ENCODE data around the gene SLMAP.

GRCh38 chr3:57822686-57823085 lies 66.6 kb downstream of the SLMAP start:
- TF ChIP-seq EZH2phosphoT487 (conservative IDR thresholded peaks at IDR 0.05; ENCODE audit: low read length): no peak
- no peak for TF ChIP-seq CTCF (IDR thresholded peaks at IDR 0.05; ENCODE audit: insufficient read depth, low read length, poor library complexity, severe bottlenecking)
